ENCODE data around the gene FSTL4. TPM values are rescaled to one million over a fixed set of nuclear protein-coding genes. Genes with fewer than 3 reads are reported as not detected.
A peak's percentile ranks its signal among the peaks of the same experiment; 100 is the strongest.

Gene FSTL4
- total RNA-seq, 1 donor from 2014 or later: 11.3 TPM

DNA sequence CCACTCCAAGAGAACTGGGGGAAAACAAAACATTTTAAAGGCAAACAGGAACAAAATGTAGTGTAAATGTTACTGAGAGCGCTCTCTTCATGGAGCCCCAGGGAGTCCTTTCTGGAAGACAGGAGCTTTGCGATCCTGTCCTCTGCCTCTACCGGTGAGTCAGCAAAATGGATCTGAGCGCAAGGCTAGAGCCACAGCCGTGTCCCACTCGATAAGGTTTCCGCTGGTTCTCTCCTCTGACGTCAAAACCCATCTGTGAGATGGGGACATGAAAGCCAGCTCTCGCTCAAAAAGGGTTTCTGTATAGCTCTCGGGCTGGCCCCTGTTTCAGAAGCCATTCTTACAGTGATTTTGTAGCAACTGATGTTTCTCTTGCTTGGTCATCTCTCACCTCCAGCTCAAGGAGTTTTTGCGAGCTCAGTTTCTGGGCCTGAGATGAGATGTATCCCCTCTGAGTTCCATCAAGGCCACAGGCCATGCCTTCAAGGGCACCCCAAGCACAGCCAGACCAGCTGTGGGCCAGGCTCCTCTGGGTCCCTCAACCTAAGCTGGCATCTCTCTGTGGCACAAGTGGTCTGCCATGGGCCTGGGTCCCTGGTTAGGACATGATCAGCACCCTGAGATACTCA, 101.6 kb downstream of the FSTL4 start:
- Mint-ChIP-seq H3K4me3 (no peak overlapping the region), H3K27me3 (no peaks in the 10 kb centered on the region), H3K27ac (no peak overlapping the region), H3K36me3 (no peaks in the 10 kb centered on the region), H3K4me1 (ENCODE audit: unreplicated experiment) (peaks cover 15% of the 10 kb centered on the region), H3K9me3 (no peaks in the 10 kb centered on the region)
- DNase-seq (ENCODE audit: extremely low spot score, unreplicated experiment): no peak
- TF ChIP-seq, protein P1, sequence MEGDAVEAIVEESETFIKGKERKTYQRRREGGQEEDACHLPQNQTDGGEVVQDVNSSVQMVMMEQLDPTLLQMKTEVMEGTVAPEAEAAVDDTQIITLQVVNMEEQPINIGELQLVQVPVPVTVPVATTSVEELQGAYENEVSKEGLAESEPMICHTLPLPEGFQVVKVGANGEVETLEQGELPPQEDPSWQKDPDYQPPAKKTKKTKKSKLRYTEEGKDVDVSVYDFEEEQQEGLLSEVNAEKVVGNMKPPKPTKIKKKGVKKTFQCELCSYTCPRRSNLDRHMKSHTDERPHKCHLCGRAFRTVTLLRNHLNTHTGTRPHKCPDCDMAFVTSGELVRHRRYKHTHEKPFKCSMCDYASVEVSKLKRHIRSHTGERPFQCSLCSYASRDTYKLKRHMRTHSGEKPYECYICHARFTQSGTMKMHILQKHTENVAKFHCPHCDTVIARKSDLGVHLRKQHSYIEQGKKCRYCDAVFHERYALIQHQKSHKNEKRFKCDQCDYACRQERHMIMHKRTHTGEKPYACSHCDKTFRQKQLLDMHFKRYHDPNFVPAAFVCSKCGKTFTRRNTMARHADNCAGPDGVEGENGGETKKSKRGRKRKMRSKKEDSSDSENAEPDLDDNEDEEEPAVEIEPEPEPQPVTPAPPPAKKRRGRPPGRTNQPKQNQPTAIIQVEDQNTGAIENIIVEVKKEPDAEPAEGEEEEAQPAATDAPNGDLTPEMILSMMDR (conservative IDR thresholded peaks at IDR 0.05): no peak

DNA sequence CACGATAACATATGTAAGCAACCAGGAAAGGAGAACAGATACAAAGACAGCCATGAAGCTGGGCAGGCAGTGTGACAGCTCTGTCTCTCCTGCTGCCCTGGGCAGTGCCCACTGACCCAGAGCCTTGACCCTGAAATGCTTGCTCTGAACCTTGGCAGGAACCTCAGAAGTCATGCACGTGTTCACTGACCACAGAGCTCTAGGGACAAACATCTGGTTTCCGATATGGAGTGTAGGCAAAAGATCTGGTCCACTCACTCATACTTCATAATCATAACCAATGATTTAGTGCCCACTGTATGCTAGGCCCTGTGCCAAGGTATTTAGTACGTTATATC, 102.6 kb downstream of the FSTL4 start:
- H3K27ac Mint-ChIP-seq: peak overlapping the region; percentile 70
- H3K27me3 Mint-ChIP-seq: no peaks in the 10 kb centered on the region
- H3K36me3 Mint-ChIP-seq: no peaks in the 10 kb centered on the region
- TF ChIP-seq, protein P1 (conservative IDR thresholded peaks at IDR 0.05): no peak
- H3K9me3 Mint-ChIP-seq: no peaks in the 10 kb centered on the region
- DNase-seq (ENCODE audit: extremely low spot score, unreplicated experiment): no peak
- H3K4me3 Mint-ChIP-seq: no peak overlapping the region
- peaks cover 20% of the 10 kb centered on the region for H3K4me1 Mint-ChIP-seq (ENCODE audit: unreplicated experiment)

DNA sequence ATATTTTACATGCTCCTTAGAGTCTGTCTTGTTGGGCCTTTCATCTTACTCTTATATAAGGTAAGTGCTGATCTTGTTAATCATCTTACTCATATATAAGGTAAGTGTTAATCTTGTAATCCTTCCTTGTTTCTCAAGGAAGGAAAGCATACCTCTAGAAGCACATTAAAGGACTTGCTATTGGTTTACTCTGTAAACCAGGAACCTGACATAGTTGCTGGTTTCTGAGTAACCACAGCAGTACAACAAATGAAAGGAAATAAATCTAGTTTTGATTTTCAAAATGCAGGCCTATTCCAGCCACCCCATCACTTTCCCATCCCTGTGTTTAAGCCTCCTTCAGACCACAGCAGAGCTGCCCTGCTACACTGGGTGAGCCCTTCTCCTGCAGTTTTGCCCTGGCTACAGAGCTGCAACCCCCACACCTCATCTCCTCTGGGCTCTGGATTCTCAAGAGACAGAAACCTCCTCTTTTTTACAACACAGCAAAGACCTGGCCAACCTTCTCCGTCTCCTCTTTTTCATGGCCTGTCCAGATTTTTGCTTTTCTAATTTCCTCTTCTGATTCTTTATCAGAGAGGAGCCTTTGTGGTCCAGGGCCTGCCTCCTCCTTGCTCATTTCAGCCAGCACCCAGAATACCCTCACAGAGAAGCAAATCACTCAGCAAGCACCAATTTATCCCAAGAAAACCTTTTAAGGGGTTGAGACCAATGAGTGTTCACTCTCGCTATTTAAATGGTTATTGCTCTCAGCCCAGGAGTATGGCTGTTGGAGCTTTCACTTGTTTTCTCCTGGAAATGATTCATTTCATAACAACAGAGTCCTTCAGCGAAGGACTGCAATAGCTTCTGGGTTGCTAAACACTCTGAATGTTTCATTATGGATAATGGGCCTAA, 103.2 kb downstream of the FSTL4 start:
- Mint-ChIP-seq H3K9me3 (no peaks in the 10 kb centered on the region), H3K4me3 (no peak overlapping the region), H3K36me3 (no peaks in the 10 kb centered on the region), H3K4me1 (ENCODE audit: unreplicated experiment) (peaks cover 20% of the 10 kb centered on the region), H3K27ac (peak overlapping the region; percentile 70), H3K27me3 (no peaks in the 10 kb centered on the region)
- TF ChIP-seq, protein P1 (conservative IDR thresholded peaks at IDR 0.05): no peak
- no peak for DNase-seq (ENCODE audit: extremely low spot score, unreplicated experiment)

DNA sequence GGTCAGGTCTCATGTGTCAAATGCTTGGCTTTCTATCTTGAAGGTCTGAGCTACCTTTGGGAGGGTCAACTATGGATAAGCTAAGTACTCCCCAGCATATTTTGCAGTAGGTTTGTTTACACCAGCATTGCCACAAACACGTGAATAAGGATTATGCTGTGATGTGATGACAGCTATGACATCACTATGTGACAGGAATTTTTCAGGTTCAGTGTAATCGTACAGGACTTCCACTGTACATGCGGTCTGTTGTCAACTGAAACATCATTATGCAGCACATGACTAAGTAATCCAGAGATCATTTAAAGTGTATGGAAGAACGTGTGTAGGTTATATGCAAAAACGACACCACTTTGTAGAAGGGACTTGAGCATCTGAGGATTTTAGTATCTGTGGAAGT, 104.0 kb downstream of the FSTL4 start:
- H3K36me3 Mint-ChIP-seq: no peaks in the 10 kb centered on the region
- H3K4me3 Mint-ChIP-seq: no peak overlapping the region
- no peak for DNase-seq (ENCODE audit: extremely low spot score, unreplicated experiment)
- H3K9me3 Mint-ChIP-seq: no peaks in the 10 kb centered on the region
- peaks cover 20% of the 10 kb centered on the region for H3K4me1 Mint-ChIP-seq (ENCODE audit: unreplicated experiment)
- TF ChIP-seq, protein P1 (conservative IDR thresholded peaks at IDR 0.05): no peak
- no peaks in the 10 kb centered on the region for H3K27me3 Mint-ChIP-seq
- no peak overlapping the region for H3K27ac Mint-ChIP-seq

DNA sequence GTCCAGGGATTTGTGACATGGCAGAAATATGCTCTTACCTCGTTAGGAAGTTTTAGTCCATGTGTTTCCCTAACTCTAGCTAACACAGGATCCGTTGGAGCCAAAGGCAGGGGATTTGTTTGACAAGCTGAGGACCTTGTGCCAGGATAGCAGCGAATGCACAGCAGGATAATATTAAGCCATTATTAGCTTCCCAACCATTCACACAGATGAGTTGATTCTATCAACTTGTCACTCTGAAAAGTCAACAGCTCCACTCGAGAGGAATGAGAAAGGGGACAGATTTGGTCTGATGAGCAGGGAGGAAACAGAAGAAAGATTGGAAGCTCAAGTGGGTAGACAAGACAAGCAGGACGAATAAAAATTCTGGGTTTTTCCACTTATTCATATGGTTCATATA, 106.2 kb downstream of the FSTL4 start:
- no peak overlapping the region for H3K4me3 Mint-ChIP-seq
- H3K9me3 Mint-ChIP-seq: no peaks in the 10 kb centered on the region
- TF ChIP-seq, protein P1 (conservative IDR thresholded peaks at IDR 0.05): no peak
- no peak for DNase-seq (ENCODE audit: extremely low spot score, unreplicated experiment)
- H3K27me3 Mint-ChIP-seq: peaks cover 4% of the 10 kb centered on the region
- H3K4me1 Mint-ChIP-seq (ENCODE audit: unreplicated experiment): peaks cover 20% of the 10 kb centered on the region
- peak overlapping the region; percentile 11 for H3K27ac Mint-ChIP-seq
- H3K36me3 Mint-ChIP-seq: no peaks in the 10 kb centered on the region

Data from type B pancreatic cell (in vitro differentiated cells).